Activated effector memory CD4-positive, alpha-beta T cell treated with anti-CD3 and anti-CD28 coated beads, Interleukin-2, amount 50 U/mL, for 16 hours (primary cell): ENCODE results near the gene OR5AR1.
"Not testable (repeated sequence)": the region's sequence is repeated elsewhere in the genome, so short reads cannot be mapped to it uniquely, and the experiment has no call there.

Experiments
- DNase-seq: peaks from one replicate; pipeline ENCODE4 v3.0.0-alpha.2; 2020

Gene OR5AR1

GRCh38 chr11:56663386-56663785 is at the start of gene OR5AR1:
Gene OR5AR1, plus strand, starts transcription at chr11:56663686. Its CDS starts 0 bp downstream, at chr11:56663686.
- DNase-seq: no peak

GRCh38 chr11:56624661-56625110 is 38.8 kb upstream of the OR5AR1 start:
- no peak for DNase-seq

GRCh38 chr11:56625946-56626345 is 37.5 kb upstream of the OR5AR1 start:
- DNase-seq: no peak

GRCh38 chr11:56632329-56632728 is 31.2 kb upstream of the OR5AR1 start:
- no peak for DNase-seq

GRCh38 chr11:56636861-56637260 is 26.6 kb upstream of the OR5AR1 start:
- DNase-seq: no peak

- DNase-seq: no peak
These were observed 26.0 kb upstream of the OR5AR1 start for GRCh38 chr11:56637500-56637899.

GRCh38 chr11:56642339-56642738 is 21.1 kb upstream of the OR5AR1 start, which contains the start of gene OR5AP2:
Gene OR5AP2, minus strand, starts transcription at chr11:56642439. Its CDS starts 0 bp downstream, at chr11:56642439.
- DNase-seq: no peak

GRCh38 chr11:56659755-56660154 is 3.7 kb upstream of the OR5AR1 start:
- DNase-seq: no peak

GRCh38 chr11:56670984-56671383 is 7.5 kb downstream of the OR5AR1 start:
- no peak for DNase-seq

- no peak for DNase-seq
These were observed 25.1 kb downstream of the OR5AR1 start for GRCh38 chr11:56688554-56689100.

GRCh38 chr11:56691179-56691578 is 27.7 kb downstream of the OR5AR1 start:
- DNase-seq: not testable (repeated sequence)

- no peak for DNase-seq
These were observed 29.9 kb downstream of the OR5AR1 start for GRCh38 chr11:56693428-56693827.

- no peak for DNase-seq
These were observed 35.3 kb downstream of the OR5AR1 start, which contains the start of gene OR9G1 for GRCh38 chr11:56698795-56699194. Gene OR9G1, plus strand, starts transcription at chr11:56699095. Its CDS starts 1,293 bp downstream, at chr11:56700388.

- no peak for DNase-seq
These were observed 36.9 kb downstream of the OR5AR1 start for GRCh38 chr11:56700242-56700913.

- DNase-seq: no peak
These were observed 37.5 kb downstream of the OR5AR1 start for GRCh38 chr11:56700914-56701485.

GRCh38 chr11:56705784-56706396 is 42.4 kb downstream of the OR5AR1 start:
- no peak for DNase-seq

GRCh38 chr11:56706486-56706885 is 43.0 kb downstream of the OR5AR1 start:
- DNase-seq: no peak

GRCh38 chr11:56714206-56714605 is 50.7 kb downstream of the OR5AR1 start:
- no peak for DNase-seq
